Panc1 (cell line): Measurements from ENCODE around the gene NBPF12.
A peak's percentile ranks its signal among the peaks of the same experiment; 100 is the strongest.
"Not testable (repeated sequence)": the region's sequence is repeated elsewhere in the genome, so short reads cannot be mapped to it uniquely, and the experiment has no call there.

Source experiments
- CTCF ChIP-seq: fragments of 450-650 bp; IDR thresholded peaks from 2 replicates; pipeline ENCODE4 v1.5.1; 2017; ENCODE audit warnings: mild to moderate bottlenecking
- POLR2AphosphoS5 ChIP-seq: IDR thresholded peaks from 2 replicates; pipeline ENCODE4 v1.6.1; 2012; ENCODE audit warnings: mild to moderate bottlenecking, low read depth, low read length, moderate library complexity
- REST ChIP-seq, 2 experiments: IDR thresholded peaks; 2 replicates each; pipeline ENCODE4 v1.6.1; 2011 to 2012; ENCODE audit warnings: low read depth in 2 of 2, control low read depth in 1 of 2, low read length in 1 of 2, mild to moderate bottlenecking in 1 of 2, moderate library complexity in 1 of 2; ENCODE audit not compliant: insufficient read depth in 1 of 2

- not testable (repeated sequence) for TF ChIP-seq POLR2AphosphoS5; REST (IDR thresholded peaks at IDR 0.05; ENCODE audit: insufficient read depth in 1 of 2, low read depth in 2 of 2, low read length in 1 of 2)
- peak; percentile 56 for TF ChIP-seq CTCF
Observed at GRCh38 chr1:146972681-146973080, 34.6 kb downstream of the NBPF12 start.
